ENCODE results near the gene PTPRN2. TPM values are rescaled to one million over a fixed set of nuclear protein-coding genes. Genes with fewer than 3 reads are reported as not detected.

The PTPRN2 gene
- total RNA-seq, 2 experiments from 2014 or later: 0.70 TPM; not detected in 1

DNA sequence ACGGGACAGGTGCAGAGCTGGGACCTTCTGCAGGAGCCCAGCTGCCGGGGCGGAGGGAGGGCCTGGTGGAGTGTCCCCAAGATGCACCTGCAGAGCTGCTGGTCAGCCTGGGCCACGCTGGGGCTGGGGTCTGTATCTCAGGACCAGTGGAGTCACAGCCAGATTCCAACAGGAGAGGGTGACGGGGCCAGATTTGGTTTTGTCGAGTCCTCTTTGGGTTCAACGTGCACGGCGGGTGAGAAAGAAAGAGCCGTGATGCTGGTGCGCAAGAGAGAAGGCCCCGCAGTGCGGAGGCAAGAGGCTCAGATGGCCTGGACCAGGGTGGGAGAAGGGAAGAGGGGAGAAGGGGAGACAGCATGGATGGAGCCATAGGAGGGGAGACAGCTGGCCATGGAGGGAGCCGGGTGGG, 462.9 kb downstream of the PTPRN2 start:
- H3K79me2 ChIP-seq (ENCODE audit: insufficient read depth, low read depth, low read length): no peaks in the 10 kb centered on the region
- CTCF ChIA-PET (ENCODE audit: unreplicated experiment): no interaction called here
- H4K20me1 ChIP-seq (ENCODE audit: insufficient read depth, low read length): no peaks in the 10 kb centered on the region
- H3K36me3 ChIP-seq (ENCODE audit: insufficient read depth, low read length): no peaks in the 10 kb centered on the region
- no peak overlapping the region for H3K4me2 ChIP-seq (ENCODE audit: low read length)
- BruUV-seq (replicated peaks): no TSS peak
- TF ChIP-seq CTCF (conservative IDR thresholded peaks at IDR 0.05; ENCODE audit: low read length): no peak
- TF ChIP-seq EZH2phosphoT487 (IDR thresholded peaks at IDR 0.05; ENCODE audit: borderline replicate concordance, low read depth, low read length): no peak
- H3K4me3 ChIP-seq (ENCODE audit: low read depth, low read length, poor library complexity, severe bottlenecking): no peak overlapping the region
- no peak overlapping the region for H3K27ac ChIP-seq (ENCODE audit: low read depth, low read length, poor library complexity, severe bottlenecking)
- intact Hi-C loops (cut with micrococcal nuclease; ENCODE audit: unreplicated experiment): no loop called here
- H3K9me2 ChIP-seq (ENCODE audit: insufficient read depth, low read length): no peaks in the 10 kb centered on the region
- no peak for DNase-seq (ENCODE audit: low spot score)
- H3K4me1 ChIP-seq (ENCODE audit: insufficient read depth, low read length, poor library complexity, severe bottlenecking): no peaks in the 10 kb centered on the region
- H2AFZ ChIP-seq (ENCODE audit: low read length): no peak overlapping the region
- no peaks in the 10 kb centered on the region for H3K9me3 ChIP-seq (ENCODE audit: low read length)
- POLR2A ChIA-PET: interaction anchor here (0.6 kb wide), 1 partner anchor 1627 kb away, joined by 4 read pairs; no protein-coding TSS in a partner anchor

GRCh38 chr7:158123753-158124152, 463.9 kb downstream of the PTPRN2 start:
- Histone ChIP-seq H3K9me2 (ENCODE audit: insufficient read depth, low read length) (no peaks in the 10 kb centered on the region), H3K4me3 (ENCODE audit: low read depth, low read length, poor library complexity, severe bottlenecking) (no peak overlapping the region), H3K36me3 (ENCODE audit: insufficient read depth, low read length) (no peaks in the 10 kb centered on the region), H3K27ac (ENCODE audit: low read depth, low read length, poor library complexity, severe bottlenecking) (no peak overlapping the region), H4K20me1 (ENCODE audit: insufficient read depth, low read length) (no peaks in the 10 kb centered on the region), H3K79me2 (ENCODE audit: insufficient read depth, low read depth, low read length) (no peaks in the 10 kb centered on the region), H3K9me3 (ENCODE audit: low read length) (no peaks in the 10 kb centered on the region), H3K4me2 (ENCODE audit: low read length) (no peak overlapping the region), H3K4me1 (ENCODE audit: insufficient read depth, low read length, poor library complexity, severe bottlenecking) (no peaks in the 10 kb centered on the region), H2AFZ (ENCODE audit: low read length) (no peak overlapping the region)
- TF ChIP-seq CTCF (conservative IDR thresholded peaks at IDR 0.05; ENCODE audit: low read length) (no peak), EZH2phosphoT487 (IDR thresholded peaks at IDR 0.05; ENCODE audit: borderline replicate concordance, low read depth, low read length) (no peak)
- ChIA-PET CTCF (ENCODE audit: unreplicated experiment) (no interaction called here), POLR2A (no interaction called here)
- DNase-seq (ENCODE audit: low spot score): no peak
- no TSS peak for BruUV-seq (replicated peaks)
- intact Hi-C loops (cut with micrococcal nuclease; ENCODE audit: unreplicated experiment): no loop called here

DNA sequence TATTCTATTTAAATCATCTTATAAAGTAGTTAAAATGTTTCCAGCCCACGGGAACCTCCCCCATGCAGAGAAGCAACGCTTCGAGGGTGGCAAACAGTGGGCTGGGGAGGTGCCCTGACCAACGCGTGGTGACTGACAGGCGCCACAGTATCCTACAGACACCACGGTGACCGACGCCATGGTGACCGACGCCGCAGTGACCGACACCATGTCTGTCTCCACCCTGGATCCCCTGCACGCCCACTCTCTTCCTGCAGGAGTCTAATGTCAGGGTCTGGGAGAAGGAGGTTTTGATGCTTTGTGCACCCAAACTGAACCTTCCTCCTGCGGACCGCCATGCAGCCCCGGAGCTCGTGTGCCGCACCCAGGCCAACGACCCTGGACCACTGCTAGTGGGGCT, 464.4 kb downstream of the PTPRN2 start:
- intact Hi-C loops (cut with micrococcal nuclease; ENCODE audit: unreplicated experiment): no loop called here
- H3K9me3 ChIP-seq (ENCODE audit: low read length): no peaks in the 10 kb centered on the region
- ChIA-PET POLR2A (no interaction called here), CTCF (ENCODE audit: unreplicated experiment) (no interaction called here)
- no peak overlapping the region for H3K4me2 ChIP-seq (ENCODE audit: low read length)
- BruUV-seq (replicated peaks): no TSS peak
- H3K4me1 ChIP-seq (ENCODE audit: insufficient read depth, low read length, poor library complexity, severe bottlenecking): no peaks in the 10 kb centered on the region
- H3K27ac ChIP-seq (ENCODE audit: low read depth, low read length, poor library complexity, severe bottlenecking): no peak overlapping the region
- TF ChIP-seq EZH2phosphoT487 (IDR thresholded peaks at IDR 0.05; ENCODE audit: borderline replicate concordance, low read depth, low read length): no peak
- no peak for TF ChIP-seq CTCF (conservative IDR thresholded peaks at IDR 0.05; ENCODE audit: low read length)
- H3K36me3 ChIP-seq (ENCODE audit: insufficient read depth, low read length): no peaks in the 10 kb centered on the region
- no peaks in the 10 kb centered on the region for H3K79me2 ChIP-seq (ENCODE audit: insufficient read depth, low read depth, low read length)
- H3K9me2 ChIP-seq (ENCODE audit: insufficient read depth, low read length): no peaks in the 10 kb centered on the region
- H4K20me1 ChIP-seq (ENCODE audit: insufficient read depth, low read length): no peaks in the 10 kb centered on the region
- H2AFZ ChIP-seq (ENCODE audit: low read length): no peak overlapping the region
- no peak overlapping the region for H3K4me3 ChIP-seq (ENCODE audit: low read depth, low read length, poor library complexity, severe bottlenecking)
- no peak for DNase-seq (ENCODE audit: low spot score)

Measured in OCI-LY7 (cell line).